A549 treated with RU486 at 1 μM for 4 hours (cell line): Measurements from ENCODE around the gene OR5F1. TPM values are rescaled to one million over a fixed set of nuclear protein-coding genes. Genes with fewer than 3 reads are reported as not detected.

ENCODE experiments used
- total RNA-seq: library from RNA; stranded (reverse); fragments of 200-300 nt; extraction: Qiagen RNA extraction; gene quantifications from 5 replicates; pipeline ENCODE4 v1.2.3, GENCODE V29; 2022; ENCODE audit warnings: low read depth

The OR5F1 gene
- total RNA-seq: not detected in 5 replicates

DNA sequence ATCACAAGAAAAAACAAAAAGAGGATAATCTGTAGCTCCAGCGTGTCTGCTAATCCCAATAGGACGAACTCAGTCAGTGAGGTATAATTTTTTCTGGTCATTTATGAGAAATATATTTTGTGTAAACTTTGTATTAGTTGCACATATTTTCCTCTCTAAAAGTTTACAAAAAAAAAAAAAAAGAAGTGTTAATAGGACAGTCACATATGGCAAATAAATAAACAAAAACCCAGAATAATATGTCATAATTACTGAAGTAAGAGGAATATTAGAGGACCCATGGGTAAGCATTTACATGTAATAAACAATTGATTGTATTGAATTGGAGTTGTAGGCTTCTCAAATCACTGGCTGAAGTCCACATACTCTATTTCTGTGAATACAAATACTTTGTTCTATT lies at the start of gene OR5F1:
TSS of gene OR5F1 (minus strand) at position 101 of the 400 bp plus-strand sequence. CDS start at position 101, 0 bp downstream.

DNA sequence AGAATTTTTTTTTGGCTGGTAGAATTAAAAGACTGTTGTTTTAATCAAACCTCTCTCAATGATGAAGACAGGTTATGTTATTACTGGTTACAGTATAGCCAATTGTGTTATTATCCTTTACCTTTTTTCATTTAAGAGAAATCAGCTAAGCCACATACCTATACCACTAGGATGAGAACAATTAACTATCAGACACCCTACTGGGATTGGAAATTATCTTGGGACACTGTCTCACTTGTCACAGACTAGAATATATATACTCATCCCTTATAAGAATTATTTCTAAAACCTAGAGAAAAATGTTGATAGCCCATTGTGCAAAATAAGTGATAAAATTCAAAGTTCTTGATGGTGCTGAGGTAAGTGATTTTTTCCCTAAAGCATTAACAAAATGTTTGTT lies 32.9 kb upstream of the OR5F1 start, which contains the start of gene OR5AS1:
TSS of gene OR5AS1 (plus strand) at position 301 of the 400 bp plus-strand sequence. CDS start 2,765 bp downstream, outside the sequence.

GRCh38 chr11:55969845-55970244 lies 24.6 kb downstream of the OR5F1 start, which contains the start of gene OR10AG1:
OR10AG1 (minus strand) TSS chr11:55969945; CDS start chr11:55969907, 38 bp downstream.

Other genes with a start within 250 kb of the OR5F1 start
- gene OR5D13, start 221.2 kb downstream of the OR5F1 start, total RNA-seq: not detected in 5 replicates
- not detected in 5 replicates for gene OR5D14, start 199.1 kb downstream of the OR5F1 start, total RNA-seq
- not detected in 5 replicates for gene OR5L1, start 183.3 kb downstream of the OR5F1 start, total RNA-seq
- not detected in 5 replicates for gene OR5D18, start 175.0 kb downstream of the OR5F1 start, total RNA-seq
- gene OR5L2, start 167.4 kb downstream of the OR5F1 start, total RNA-seq: not detected in 5 replicates
- gene OR5D16, start 155.9 kb downstream of the OR5F1 start, total RNA-seq: not detected in 5 replicates
- not detected in 5 replicates for gene TRIM51, start 111.3 kb downstream of the OR5F1 start, total RNA-seq
- not detected in 5 replicates for gene OR5W2, start 80.0 kb downstream of the OR5F1 start, total RNA-seq
- gene OR5I1, start 58.2 kb downstream of the OR5F1 start, total RNA-seq: not detected in 5 replicates
- not detected in 5 replicates for gene OR10AG1, start 24.7 kb downstream of the OR5F1 start, total RNA-seq
- gene OR5AS1, start 33.0 kb upstream of the OR5F1 start, total RNA-seq: not detected in 5 replicates
- not detected in 5 replicates for gene OR8I2, start 98.7 kb upstream of the OR5F1 start, total RNA-seq
- not detected in 5 replicates for gene OR8H2, start 109.1 kb upstream of the OR5F1 start, total RNA-seq
- not detected in 5 replicates for gene OR8H3, start 127.7 kb upstream of the OR5F1 start, total RNA-seq
- not detected in 5 replicates for gene OR8J3, start 145.6 kb upstream of the OR5F1 start, total RNA-seq
- not detected in 5 replicates for gene OR8K5, start 165.7 kb upstream of the OR5F1 start, total RNA-seq
- not detected in 5 replicates for gene OR5J2, start 182.0 kb upstream of the OR5F1 start, total RNA-seq
- gene OR5T2, start 239.6 kb upstream of the OR5F1 start, total RNA-seq: not detected in 5 replicates